OCI-LY1 (cell line): ENCODE data around the gene RPS16.

Experiments used
- H2AFZ ChIP-seq: fragments of 200-600 bp; sonication (generic), shearing (Covaris generic); 2 replicates; pipeline ENCODE4 v1.6.0; 2014; ENCODE audit warnings: antibody characterized with exemption, mild to moderate bottlenecking, low read length
- H3F3A ChIP-seq: fragments of 200-600 bp; sonication (generic), shearing (Covaris generic); 2 replicates; pipeline ENCODE4 v1.6.0; 2014; ENCODE audit warnings: mild to moderate bottlenecking, antibody characterized with exemption, low read length, moderate library complexity; ENCODE audit not compliant: insufficient read depth
- H3K27ac ChIP-seq: fragments of 200-600 bp; sonication (generic); 2 replicates; pipeline ENCODE4 v1.5.1; 2014; ENCODE audit warnings: low read length, mixed run types, mild to moderate bottlenecking, low read depth; ENCODE audit not compliant: poor library complexity, severe bottlenecking
- H3K27me3 ChIP-seq: fragments of 200-600 bp; sonication (generic); 2 replicates; pipeline ENCODE4 v1.6.0; 2014; ENCODE audit warnings: antibody characterized with exemption, mild to moderate bottlenecking, low read length, moderate library complexity; ENCODE audit not compliant: insufficient read depth
- H3K36me3 ChIP-seq: fragments of 200-600 bp; sonication (generic); 2 replicates; pipeline ENCODE4 v1.6.1; 2014; ENCODE audit warnings: mild to moderate bottlenecking, antibody characterized with exemption, low read length, moderate library complexity, mixed read lengths; ENCODE audit not compliant: insufficient read depth
- H3K4me1 ChIP-seq: fragments of 200-600 bp; sonication (generic); 2 replicates; pipeline ENCODE4 v1.5.1; 2014; ENCODE audit warnings: mild to moderate bottlenecking, low read length, moderate library complexity; ENCODE audit not compliant: insufficient read depth, severe bottlenecking
- H3K4me2 ChIP-seq: fragments of 200-600 bp; sonication (generic), shearing (Covaris generic); 2 replicates; pipeline ENCODE4 v1.6.1; 2014; ENCODE audit warnings: low read length
- H3K4me3 ChIP-seq: fragments of 200-600 bp; sonication (generic); 2 replicates; pipeline ENCODE4 v1.5.1; 2014; ENCODE audit warnings: low read length, low read depth, mild to moderate bottlenecking, mixed read lengths; ENCODE audit not compliant: poor library complexity, severe bottlenecking
- H3K79me2 ChIP-seq: fragments of 200-600 bp; shearing (Covaris generic); 2 replicates; pipeline ENCODE4 v1.6.1; 2016; ENCODE audit warnings: mixed run types, low read length, mixed read lengths; ENCODE audit not compliant: insufficient read depth
- H3K9ac ChIP-seq: fragments of 200-600 bp; sonication (generic), shearing (Covaris generic); 2 replicates; pipeline ENCODE4 v1.6.1; 2014; ENCODE audit warnings: mild to moderate bottlenecking, low read length, mixed read lengths
- H3K9me2 ChIP-seq: fragments of 200-600 bp; sonication (generic), shearing (Covaris generic); 2 replicates; pipeline ENCODE4 v1.6.1; 2014; ENCODE audit warnings: low read depth, mild to moderate bottlenecking, low read length, mixed read lengths
- H3K9me3 ChIP-seq: fragments of 200-600 bp; shearing (Covaris generic); 2 replicates; pipeline ENCODE4 v1.6.1; 2014; ENCODE audit warnings: low read length, mixed read lengths
- H4K20me1 ChIP-seq: fragments of 200-600 bp; sonication (generic), shearing (Covaris generic); 2 replicates; pipeline ENCODE4 v1.6.0; 2016; ENCODE audit warnings: mild to moderate bottlenecking, low read length; ENCODE audit not compliant: insufficient read depth
- EZH2 ChIP-seq: fragments of 200-600 bp; sonication (generic), shearing (Covaris generic); IDR thresholded peaks from 2 replicates; pipeline ENCODE4 v1.8.0; 2017; ENCODE audit warnings: borderline replicate concordance, mixed run types, mild to moderate bottlenecking, antibody characterized with exemption, low read length, moderate library complexity, mixed read lengths
- TF ChIP-seq, protein P1 (sequence below): fragments of 200-600 bp; sonication (generic), shearing (Covaris generic); IDR thresholded peaks from 2 replicates; pipeline ENCODE4 v1.5.1; 2017; ENCODE audit warnings: mild to moderate bottlenecking, antibody characterized with exemption, low read length, moderate library complexity, mixed read lengths

The RPS16 gene

DNA sequence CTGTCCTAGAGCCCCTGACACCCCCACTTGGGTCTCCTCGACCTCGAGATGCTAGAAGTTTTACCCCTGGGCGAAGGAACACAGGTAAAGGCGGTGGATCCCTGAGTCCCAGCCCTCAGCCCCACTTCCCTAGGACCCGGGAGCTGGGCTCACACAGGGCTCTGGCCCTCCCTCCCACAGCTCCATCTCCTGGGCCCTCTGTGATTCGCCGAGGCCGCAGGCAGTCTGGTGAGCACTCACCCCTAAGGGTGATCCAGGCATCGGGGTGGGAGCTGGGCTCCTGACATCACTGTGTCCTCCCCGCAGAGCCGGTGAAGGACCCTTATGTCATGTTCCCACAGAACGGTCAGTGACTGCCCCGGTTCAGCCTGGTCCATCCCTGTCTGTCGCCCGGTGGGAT lies 15.0 kb downstream of the RPS16 start:
- no peaks in the 10 kb centered on the region for H3K4me1 ChIP-seq
- no peaks in the 10 kb centered on the region for H3K79me2 ChIP-seq
- no peaks in the 10 kb centered on the region for H3K27me3 ChIP-seq
- no peaks in the 10 kb centered on the region for H4K20me1 ChIP-seq
- H3K27ac ChIP-seq: no peak overlapping the region
- no peak overlapping the region for H3K4me3 ChIP-seq
- no peak overlapping the region for H3K9ac ChIP-seq
- no peaks in the 10 kb centered on the region for H3F3A ChIP-seq
- no peak overlapping the region for H2AFZ ChIP-seq
- H3K9me3 ChIP-seq: no peaks in the 10 kb centered on the region
- TF ChIP-seq, protein P1, sequence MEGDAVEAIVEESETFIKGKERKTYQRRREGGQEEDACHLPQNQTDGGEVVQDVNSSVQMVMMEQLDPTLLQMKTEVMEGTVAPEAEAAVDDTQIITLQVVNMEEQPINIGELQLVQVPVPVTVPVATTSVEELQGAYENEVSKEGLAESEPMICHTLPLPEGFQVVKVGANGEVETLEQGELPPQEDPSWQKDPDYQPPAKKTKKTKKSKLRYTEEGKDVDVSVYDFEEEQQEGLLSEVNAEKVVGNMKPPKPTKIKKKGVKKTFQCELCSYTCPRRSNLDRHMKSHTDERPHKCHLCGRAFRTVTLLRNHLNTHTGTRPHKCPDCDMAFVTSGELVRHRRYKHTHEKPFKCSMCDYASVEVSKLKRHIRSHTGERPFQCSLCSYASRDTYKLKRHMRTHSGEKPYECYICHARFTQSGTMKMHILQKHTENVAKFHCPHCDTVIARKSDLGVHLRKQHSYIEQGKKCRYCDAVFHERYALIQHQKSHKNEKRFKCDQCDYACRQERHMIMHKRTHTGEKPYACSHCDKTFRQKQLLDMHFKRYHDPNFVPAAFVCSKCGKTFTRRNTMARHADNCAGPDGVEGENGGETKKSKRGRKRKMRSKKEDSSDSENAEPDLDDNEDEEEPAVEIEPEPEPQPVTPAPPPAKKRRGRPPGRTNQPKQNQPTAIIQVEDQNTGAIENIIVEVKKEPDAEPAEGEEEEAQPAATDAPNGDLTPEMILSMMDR: no peak
- TF ChIP-seq EZH2: no peak
- H3K36me3 ChIP-seq: peaks cover 36% of the 10 kb centered on the region
- H3K9me2 ChIP-seq: no peaks in the 10 kb centered on the region
- H3K4me2 ChIP-seq: no peak overlapping the region

DNA sequence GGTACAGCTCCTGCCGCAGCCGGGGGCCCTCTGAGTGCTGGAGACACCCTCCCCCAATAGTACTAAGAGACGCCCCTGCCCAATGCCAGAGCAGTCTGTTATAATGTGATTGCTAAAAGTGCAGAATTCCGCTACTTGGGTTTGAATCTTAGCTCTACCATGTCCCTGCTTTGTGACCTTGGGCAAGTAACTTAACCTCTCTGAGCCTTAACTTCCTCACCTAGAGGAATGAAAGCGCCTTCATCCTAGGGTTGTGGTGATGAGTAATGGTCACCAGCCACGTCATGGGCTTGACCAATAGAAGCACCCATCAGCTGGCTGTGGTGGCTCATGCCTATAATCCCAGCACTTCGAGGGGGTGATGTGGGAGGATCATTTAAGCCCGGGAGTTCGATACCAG lies 16.7 kb downstream of the RPS16 start:
- no peaks in the 10 kb centered on the region for H3K9me2 ChIP-seq
- H3K79me2 ChIP-seq: no peaks in the 10 kb centered on the region
- no peak for TF ChIP-seq EZH2
- TF ChIP-seq, protein P1: no peak
- no peak overlapping the region for H3K4me2 ChIP-seq
- peaks cover 29% of the 10 kb centered on the region for H3K36me3 ChIP-seq
- H3K27me3 ChIP-seq: no peaks in the 10 kb centered on the region
- peaks cover 2% of the 10 kb centered on the region for H3K4me1 ChIP-seq
- H4K20me1 ChIP-seq: no peaks in the 10 kb centered on the region
- no peaks in the 10 kb centered on the region for H3F3A ChIP-seq
- no peak overlapping the region for H3K27ac ChIP-seq
- no peak overlapping the region for H3K9ac ChIP-seq
- no peak overlapping the region for H2AFZ ChIP-seq
- H3K9me3 ChIP-seq: no peaks in the 10 kb centered on the region
- H3K4me3 ChIP-seq: no peak overlapping the region

GRCh38 chr19:39417463-39418181 lies 18.1 kb downstream of the RPS16 start:
- TF ChIP-seq EZH2: no peak
- TF ChIP-seq, protein P1: no peak
- Histone ChIP-seq H3K36me3 (peaks cover 16% of the 10 kb centered on the region; the same call in 1 of the 2 replicates), H2AFZ (no peak overlapping the region), H3K4me3 (no peak overlapping the region), H3K27ac (no peak overlapping the region), H3K9me3 (no peaks in the 10 kb centered on the region), H3K4me2 (no peak overlapping the region), H3K79me2 (no peaks in the 10 kb centered on the region), H3K9me2 (no peaks in the 10 kb centered on the region), H3K9ac (no peak overlapping the region), H3K4me1 (peaks cover 9% of the 10 kb centered on the region), H4K20me1 (no peaks in the 10 kb centered on the region), H3K27me3 (no peaks in the 10 kb centered on the region), H3F3A (no peaks in the 10 kb centered on the region)
